Activated CD8-positive, alpha-beta memory T cell treated with anti-CD3 and anti-CD28 coated beads, Interleukin-2, amount 50 U/mL, for 24 hours (primary cell): ENCODE measurements around the gene LCN6.
"Not testable (repeated sequence)": the region's sequence is repeated elsewhere in the genome, so short reads cannot be mapped to it uniquely, and the experiment has no call there.

ENCODE experiments used
- DNase-seq: peaks from one replicate; pipeline ENCODE4 v3.0.0-alpha.2; 2020; ENCODE audit errors: extremely low read depth

Gene LCN6, protein sequence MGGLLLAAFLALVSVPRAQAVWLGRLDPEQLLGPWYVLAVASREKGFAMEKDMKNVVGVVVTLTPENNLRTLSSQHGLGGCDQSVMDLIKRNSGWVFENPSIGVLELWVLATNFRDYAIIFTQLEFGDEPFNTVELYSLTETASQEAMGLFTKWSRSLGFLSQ

DNA sequence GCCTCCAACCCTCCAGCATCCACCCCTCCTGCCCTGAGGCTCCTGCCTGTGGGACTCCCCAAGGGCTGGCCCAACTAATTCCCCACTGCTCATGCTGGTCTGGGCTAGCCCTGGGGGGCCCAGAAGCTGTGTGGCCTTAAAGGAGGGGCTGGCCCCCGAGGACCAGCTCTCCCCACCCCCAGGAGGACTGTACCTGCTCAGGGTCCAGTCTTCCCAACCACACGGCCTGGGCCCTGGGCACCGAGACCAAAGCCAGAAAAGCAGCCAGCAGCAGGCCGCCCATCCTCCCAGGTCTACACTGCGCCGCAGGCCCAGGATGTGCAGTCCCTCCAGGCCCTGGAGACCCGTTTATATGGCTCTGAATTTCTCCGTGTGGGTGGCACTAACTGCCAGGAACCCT, at the start of gene LCN6:
TSS of gene LCN6 (minus strand) at position 325 of the 400 bp plus-strand sequence. CDS start at position 283, 42 bp downstream.
- no peak for DNase-seq

DNA sequence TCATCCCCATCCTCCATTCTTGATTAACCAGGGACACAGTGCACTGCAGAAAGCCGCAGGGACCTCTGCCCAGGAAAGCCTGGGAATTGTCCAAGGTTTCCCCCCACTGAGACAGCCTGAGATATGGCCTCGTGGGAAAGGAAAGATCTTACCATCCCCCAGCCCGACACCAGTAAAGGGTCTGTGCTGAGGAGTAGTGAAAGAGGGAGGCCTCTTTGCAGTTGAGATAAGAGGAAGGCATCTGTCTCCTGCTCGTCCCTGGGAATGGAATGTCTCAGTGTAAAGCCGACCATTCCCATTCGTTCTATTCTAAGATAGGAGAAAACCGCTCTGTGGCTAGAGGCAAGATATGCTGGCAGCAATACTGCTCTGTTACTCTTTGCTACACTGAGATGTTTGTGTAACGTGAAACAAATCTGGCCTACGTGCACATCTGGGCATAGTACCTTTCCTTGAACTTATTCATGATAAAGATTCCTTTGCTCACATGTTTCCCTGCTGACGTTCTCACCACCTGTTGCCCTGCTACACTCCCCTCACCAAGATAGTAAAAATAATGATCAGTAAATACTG, 48.5 kb upstream of the LCN6 start:
- not testable (repeated sequence) for DNase-seq

DNA sequence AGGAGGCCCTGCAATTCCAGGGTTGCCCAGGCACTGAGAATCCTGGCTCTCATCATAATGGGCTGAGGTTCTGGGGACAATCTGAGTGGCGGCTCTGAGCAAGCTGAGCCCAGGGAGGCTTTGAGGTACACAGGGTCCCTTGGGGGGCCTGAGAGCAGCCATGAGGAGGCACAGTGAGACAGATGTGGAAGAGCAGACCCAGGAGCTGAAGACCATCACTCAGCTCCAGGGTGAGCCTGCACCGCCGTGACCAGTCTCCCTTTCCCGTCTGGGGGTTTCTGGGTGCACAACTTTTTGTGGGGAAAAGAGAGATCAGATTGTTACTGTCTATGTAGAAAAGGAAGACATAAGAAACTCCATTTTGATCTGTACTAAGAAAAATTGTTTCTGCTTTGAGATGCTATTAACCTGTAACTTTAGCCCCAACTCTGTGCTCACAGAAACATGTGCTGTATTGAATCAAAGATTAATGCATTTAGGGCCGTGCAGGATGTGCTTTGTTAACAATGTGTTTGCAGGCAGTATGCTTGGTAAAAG, 48.0 kb upstream of the LCN6 start, which contains the start of gene CCDC183:
TSS of gene CCDC183 (plus strand) at position 101 of the 537 bp plus-strand sequence. CDS start at position 161, 60 bp downstream.
- DNase-seq: no peak

DNA sequence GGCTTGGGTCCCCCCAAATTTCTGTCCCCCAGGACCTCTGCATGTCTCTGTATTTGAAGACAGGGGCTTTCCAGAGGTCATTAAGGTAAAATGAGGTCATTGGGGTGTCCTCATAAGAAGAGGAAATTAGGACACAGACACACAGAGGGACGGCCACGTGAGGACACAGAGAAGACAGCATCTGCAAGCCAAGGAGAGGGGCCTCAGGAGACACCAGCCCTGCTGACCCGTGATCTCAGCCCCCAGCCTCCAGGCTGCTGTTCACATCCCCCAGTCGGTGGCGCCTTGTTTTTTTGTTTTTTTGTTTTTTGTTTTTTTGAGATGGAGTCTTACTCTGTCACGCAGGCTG, 46.6 kb upstream of the LCN6 start:
- DNase-seq: no peak

DNA sequence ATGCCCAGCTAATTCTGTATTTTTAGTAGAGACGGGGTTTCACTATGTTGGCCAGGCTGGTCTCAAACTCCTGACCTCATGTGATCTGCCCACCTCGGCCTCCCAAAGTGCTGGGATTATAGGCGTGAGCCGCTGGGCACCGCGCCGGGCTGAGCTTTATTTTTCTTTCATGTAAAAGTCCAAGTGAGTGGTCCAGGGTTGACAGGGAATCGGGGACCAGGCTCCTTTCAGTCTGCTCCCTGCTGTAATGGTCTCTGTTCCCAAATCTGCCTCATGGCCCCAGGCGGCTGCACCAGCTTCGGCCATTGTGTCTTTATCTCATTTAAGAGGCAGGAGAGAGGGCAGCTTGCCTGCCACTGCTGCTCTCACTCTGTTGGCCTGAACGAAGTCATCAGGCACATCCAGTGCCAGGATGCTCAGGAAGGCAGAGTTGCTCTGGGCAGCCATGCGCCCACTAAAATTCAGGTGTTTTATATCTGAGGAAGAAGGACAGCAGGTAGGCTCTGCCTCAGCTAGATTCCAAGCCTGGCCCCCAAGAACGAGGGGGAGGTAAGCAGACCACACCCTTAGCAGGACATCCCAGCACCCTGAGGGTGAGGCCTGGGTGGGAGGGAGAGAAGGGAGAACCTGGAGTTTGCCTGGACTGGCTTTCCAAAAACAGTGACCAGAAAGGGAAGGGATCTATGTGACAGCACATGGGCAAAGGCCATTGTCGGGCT, 46.1 kb upstream of the LCN6 start:
- DNase-seq: no peak

DNA sequence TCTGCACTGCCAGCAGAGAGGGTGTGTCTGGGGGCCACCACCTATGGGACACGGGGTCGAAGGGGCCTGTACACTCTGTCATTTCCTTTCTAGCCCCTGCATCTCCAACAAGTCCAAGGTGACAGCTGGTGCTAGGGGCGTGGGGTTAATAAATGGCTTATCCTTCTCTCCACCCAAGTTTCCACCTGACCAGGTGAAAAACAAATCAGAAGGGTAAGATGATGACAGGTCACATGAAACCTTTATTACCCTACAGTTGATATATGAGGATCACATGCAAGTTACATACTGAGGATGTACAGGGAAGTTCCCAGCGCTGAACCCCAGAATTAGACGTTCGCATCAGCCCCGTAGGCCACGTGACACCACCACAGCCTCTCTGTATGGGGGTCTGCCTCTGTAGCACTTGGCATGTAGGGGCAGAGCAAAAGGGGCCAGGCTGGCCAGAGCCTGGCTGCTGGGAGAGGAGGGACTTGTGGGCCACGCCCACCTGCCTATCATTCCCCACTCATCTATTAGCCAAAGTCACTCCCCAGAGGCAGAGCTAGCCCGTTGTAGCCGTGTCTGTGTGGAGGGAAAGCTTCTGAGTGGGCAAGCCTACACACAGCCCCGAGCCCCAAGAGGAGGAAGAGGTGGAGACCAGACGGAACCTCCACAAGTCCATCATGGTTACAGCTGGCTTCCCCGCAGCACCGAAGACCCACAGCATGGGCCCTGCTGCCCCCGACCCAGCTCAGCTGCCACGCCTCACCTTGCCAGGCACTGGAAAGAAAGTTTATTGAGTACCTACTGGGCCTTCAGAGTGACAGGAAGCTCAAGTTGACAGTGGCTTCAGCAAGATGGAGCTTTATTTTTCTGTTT, 45.0 kb upstream of the LCN6 start:
- no peak for DNase-seq

DNA sequence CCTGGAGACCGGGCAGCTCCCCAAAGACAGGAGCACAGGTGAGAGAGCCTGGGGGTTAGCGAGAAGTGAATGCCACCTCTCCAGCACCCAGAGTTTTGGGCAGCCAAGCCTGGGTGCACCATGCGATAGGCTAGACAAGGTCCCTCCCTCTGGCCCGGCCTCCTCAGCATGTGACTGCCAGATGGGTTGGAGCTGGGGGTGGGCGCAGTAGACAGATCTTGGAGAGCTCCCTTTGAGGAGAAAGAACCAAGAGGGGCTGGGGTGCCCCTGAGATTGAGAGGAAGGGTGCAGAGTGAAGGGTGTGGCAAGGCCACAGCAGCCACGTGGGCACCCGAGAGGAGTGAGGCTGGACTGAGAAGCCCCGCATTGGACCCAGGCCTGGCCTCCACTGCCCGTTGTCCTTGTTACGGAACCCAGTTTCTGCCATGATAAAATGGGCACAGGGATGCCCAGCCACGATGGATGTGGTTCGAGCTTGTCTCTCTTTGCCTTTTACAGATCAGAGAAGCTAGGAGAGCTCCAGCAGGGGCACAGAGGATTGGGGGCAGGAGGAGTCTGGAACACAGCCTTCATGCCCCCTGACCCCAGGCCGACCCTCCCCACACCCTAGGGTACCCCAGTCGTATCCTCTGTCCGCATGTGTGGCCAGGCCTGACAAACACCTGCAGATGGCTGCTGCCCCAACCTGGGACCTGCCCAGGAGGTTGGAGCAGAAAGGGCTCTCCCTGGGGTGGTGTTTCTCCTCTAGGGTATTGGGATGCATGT, 44.2 kb upstream of the LCN6 start:
- no peak for DNase-seq

DNA sequence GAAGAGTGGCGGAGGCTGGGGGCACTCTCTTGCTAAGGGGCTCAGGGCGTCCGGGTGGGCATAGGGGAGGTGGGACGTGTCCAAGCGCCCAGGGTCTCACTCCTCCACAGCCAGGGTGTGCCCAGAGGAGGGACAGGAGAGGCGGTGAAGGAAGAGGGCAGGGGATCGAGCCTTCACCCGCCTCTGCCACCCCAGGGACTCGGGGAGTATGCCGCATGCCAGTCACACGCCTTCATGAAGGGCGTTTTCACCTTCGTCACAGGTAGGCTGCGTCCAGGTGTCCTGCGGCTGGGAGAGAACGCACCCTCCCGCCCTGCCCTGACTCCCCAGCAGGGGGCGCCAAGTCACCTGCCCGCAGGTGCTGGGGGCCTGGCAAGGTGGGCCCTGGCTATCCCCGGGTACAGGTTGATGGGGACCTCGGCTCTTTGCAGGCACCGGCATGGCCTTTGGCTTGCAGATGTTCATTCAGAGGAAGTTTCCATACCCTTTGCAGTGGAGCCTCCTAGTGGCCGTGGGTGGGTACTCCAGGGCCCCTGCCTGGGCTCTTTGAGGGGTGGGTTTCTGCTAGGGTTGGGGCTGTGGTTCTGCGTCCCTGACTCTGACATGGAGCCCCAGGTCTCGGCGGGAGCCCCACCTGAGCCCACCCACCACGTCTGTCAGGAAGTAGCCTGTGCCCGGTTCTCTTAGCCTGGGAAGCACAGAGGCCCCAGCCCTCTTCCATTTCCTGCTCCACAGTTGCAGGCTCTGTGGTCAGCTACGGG, 43.4 kb upstream of the LCN6 start:
- DNase-seq: no peak

DNA sequence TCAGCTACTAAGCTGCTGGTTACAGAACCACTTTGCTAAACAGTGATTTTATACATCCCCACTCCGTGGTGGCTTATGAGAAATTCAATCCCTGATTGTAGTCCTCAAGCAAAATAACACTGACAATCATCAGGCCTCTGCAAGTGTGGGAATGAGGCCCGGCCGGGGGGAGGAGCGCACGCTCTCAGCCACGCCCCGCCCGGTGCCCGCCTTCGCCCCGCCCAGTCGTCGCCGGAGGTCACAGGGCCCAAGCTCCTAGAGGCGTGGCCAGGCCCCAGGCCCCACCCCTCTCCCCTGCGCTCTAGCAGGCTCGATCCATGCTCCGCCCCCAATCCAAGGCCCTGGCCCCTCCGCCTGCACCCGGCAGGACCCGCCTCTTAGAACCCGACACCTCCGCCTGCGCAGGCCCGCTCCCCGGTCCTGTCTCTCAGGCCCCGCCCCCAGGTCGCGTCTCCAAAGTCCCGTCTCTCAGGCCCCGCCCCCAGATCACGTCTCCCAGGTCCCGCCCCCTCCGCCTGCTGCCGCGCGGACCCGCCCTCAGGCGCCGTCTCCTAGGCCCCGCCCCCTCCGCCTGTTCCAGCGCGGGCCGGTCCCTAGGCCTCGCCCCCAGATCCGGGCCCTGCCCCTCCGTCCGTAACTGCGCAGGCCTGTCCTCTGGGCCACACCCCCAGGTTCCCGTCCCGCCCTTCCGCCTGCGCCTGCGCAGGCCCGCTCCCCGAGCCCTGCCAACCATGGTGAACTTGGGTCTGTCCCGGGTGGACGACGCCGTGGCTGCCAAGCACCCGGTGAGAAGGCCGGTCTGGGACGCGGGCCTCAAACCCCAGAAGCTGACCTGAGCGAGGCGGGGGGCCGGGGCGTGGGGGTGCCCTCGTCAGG, 42.6 kb upstream of the LCN6 start, which contains the start of gene TMEM141:
TSS of gene TMEM141 (plus strand) at position 705 of the 876 bp plus-strand sequence. CDS start at position 732, 27 bp downstream.
- DNase-seq: peak; percentile 99

DNA sequence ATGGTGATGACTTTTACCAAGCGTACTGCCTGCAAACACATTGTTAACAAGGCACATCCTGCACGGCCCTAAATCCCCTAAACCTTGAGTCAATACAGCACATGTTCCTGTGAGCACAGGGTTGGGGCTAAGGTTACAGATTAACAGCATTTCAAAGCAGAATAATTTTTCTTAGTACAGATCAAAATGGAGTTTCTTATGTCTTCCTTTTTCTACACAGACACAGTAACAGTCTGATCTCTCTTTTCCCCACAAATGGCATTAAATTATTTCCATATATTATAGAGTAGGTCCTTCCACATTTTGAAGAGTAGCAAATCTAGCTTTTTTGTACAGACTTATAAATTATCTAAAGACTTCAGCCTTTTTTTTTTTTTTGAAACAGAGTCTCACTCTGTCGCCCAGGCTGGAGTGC, 41.2 kb upstream of the LCN6 start:
- no peak for DNase-seq

DNA sequence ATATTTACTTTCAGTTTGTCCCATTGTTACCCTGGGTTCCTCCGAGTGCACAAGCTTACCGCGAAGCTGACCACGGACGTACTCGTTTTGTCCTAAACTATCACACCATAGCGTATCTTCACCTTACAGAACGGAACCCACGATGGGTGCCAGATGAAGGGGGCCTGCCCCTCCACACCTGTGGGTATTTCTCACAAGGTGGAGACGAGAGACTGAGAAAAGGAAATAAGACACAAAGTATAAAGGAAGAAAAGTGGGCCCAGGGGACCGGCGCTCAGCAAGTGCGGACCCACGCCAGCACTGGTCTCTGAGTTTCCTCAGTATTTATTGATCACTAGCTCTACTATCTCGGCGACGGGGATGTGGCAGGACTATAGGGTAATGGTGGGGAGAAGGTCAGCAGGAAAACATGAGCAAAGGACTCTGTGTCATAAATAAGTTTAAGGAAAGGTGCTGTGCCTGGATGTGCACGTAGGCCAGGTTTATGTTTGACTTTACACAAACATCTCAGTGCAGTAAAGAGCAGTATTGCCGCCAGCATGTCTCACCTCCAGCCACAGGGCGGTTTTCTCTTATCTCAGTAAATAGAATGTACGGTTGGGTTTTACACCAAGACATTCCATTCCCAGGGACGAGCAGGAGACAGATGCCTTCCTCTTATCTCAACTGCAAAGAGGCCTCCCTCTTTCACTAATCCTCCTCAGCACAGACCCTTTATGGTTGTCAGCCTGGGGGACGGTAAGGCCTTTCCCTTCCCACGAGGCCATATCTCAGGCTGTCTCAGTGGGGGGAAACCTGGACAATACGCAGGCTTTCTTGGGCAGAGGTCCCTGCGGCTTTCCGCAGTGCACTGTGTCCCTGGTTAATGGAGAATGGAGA, 40.6 kb upstream of the LCN6 start:
- DNase-seq: not testable (repeated sequence)

DNA sequence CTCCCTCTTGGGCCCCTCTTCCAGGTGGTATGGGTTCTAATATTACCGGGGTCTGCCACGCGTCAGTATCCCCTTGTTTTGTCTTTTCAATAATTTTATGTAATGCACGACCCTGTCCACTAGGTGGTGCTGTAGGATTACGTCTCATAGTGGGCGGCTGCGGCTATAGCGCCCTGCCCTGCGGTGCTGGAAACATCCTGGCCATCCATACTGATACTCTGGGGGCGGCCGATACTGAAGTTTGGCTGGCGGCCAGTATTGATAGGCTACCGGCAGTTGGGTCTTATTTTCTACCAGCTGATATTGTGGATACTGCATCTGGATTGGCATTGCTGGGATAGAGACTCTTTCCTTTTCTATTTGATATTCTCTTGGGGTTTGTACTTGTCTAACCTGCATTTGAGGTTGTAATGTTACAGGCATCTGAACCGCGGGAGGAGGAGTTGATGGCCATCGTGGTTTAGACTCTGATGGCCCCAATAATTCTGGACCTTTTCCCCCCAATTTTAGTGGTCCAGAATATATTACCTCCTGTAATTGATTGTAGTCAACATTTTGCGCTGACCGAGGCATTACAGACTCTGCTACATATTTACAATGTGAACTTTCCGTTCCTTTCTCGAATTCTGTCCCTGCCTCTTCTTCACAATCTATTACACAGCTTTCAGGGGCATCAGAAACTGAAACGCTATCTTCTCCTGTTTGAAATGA, 39.5 kb upstream of the LCN6 start:
- DNase-seq: peak; percentile 49

DNA sequence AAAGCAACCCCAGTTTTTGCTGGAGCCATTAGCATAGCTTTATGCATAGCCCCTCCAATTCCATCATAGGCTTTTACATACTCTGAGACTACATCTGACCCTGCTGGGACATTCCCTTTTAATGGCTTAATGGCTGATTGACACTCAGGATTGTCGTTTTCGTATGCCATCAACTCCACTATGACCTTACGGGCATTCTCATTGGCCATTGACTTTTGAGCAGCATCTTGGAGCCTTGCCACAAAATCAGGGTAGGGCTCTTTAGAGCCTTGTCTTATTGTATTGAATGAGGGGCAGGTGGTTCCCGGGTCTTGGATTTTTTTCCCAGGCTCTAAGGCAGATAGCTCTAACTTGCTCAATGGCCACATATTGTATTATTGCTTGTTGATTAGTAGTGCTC, 38.7 kb upstream of the LCN6 start:
- not testable (repeated sequence) for DNase-seq

DNA sequence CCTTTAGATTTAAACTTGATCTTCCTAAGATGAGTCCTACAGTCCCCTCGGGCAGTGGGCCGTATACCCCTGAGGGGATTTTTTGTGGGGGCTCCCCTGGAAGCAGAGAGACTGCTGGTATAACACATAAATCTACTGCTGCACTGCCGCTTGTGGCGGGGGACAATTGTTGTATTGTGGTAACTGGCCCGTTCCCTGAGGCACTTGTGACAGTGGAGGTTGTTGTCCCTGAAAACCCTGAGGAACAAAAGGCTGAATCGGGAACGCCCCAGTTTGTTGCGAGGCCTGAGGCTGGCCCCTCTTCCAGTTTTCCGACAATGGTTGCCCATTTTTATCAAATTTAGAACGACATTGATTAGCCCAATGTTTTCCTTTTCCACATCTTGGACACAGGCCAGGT, 38.1 kb upstream of the LCN6 start:
- no peak for DNase-seq

DNA sequence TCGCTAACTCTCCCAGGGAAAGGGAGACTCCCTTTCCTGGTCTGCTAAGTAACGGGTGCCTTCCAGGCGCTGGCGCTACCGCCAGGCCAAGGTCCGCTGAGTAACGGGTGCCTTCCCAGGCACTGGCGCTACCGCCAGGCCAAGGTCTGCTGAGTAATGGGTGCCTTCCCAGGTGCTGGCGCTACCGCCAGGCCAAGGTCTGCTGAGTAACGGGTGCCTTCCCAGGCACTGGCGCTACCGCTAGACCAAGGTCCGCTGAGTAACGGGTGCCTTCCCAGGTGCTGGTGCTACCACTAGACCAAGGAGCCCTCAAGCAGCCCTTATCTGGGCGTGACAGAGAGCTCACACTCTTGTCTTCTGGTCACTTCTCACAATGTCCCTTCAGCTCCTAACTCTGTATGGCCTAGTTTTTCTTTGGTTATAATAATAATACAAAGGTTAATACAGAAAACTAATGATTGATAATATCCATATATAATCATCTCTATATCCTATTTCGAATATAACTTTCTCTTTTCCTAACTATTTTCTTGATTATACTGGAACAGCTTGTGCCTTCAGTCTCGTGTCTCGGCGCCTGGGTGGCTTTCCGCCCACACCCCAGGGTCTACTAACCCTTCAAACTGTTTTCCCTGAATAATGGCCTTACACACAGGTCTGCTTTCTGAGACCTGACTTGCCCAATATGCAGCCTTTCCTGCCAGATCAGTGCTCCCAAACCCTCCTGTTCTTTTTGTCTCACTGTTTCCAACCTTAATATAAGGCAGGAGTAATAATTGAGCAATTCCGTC, 37.4 kb upstream of the LCN6 start:
- DNase-seq: not testable (repeated sequence)

DNA sequence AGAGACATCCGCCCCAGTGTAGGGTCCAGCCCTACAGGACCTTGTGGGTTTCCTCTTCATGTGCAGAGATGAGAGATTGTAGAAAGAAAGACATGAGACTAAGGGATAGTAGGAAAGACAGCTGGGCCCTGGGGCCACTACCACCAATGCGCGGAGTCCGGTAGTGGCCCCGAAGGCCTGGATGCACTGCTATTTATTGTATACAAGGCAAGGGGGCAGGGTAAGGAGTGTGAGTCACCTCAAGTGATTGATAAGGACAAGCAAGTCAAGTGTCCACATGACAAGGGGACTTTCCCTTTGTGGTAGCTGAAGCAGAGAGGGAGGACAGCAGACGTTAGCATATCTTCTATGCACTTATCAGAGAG, 36.7 kb upstream of the LCN6 start:
- DNase-seq: no peak
